ENCODE data around the gene RSRC2. TPM values are rescaled to one million over a fixed set of nuclear protein-coding genes. Genes with fewer than 3 reads are reported as not detected.

The RSRC2 gene
- total RNA-seq, 1 experiment from 2014 or later, result 93.1 TPM

- ChIA-PET CTCF (no interaction called here), POLR2A (interaction anchor here (0.6 to 2.7 kb wide), 5 partner anchors 23 to 128 kb away, joined by 3 to 46 read pairs (median 3); partner anchors contain the start of gene ZCCHC8)
- Mint-ChIP-seq H3K36me3 (peaks cover 37% of the 10 kb centered on the region), H3K4me3 (no peak overlapping the region), H3K27me3 (ENCODE audit: low read depth) (no peaks in the 10 kb centered on the region), H3K4me1 (peaks cover 18% of the 10 kb centered on the region), H3K9me3 (no peaks in the 10 kb centered on the region), H3K27ac (no peak overlapping the region)
- ATAC-seq (no peak), DNase-seq (ENCODE audit: low spot score) (no peak)
- TF ChIP-seq NR3C1 (CRISPR knock-in tag; conservative IDR thresholded peaks at IDR 0.05; ENCODE audit: low read depth), result no peak
- no peak for TF ChIP-seq ZBTB43 (CRISPR knock-in tag; IDR thresholded peaks at IDR 0.05)
- no peak for TF ChIP-seq PRDM15 (CRISPR knock-in tag; IDR thresholded peaks at IDR 0.05)
- no peak for TF ChIP-seq ZNF219 (CRISPR knock-in tag; IDR thresholded peaks at IDR 0.05; ENCODE audit: borderline replicate concordance)
- no peak for TF ChIP-seq FOXP4 (CRISPR knock-in tag; IDR thresholded peaks at IDR 0.05)
- no peak for TF ChIP-seq ZNF423 (CRISPR knock-in tag; IDR thresholded peaks at IDR 0.05)
- TF ChIP-seq ZNF671 (CRISPR knock-in tag; IDR thresholded peaks at IDR 0.05), result no peak
- no peak for TF ChIP-seq SP1 (CRISPR knock-in tag; conservative IDR thresholded peaks at IDR 0.05)
- TF ChIP-seq TEAD4 (CRISPR knock-in tag; IDR thresholded peaks at IDR 0.05), result no peak
- no peak for TF ChIP-seq NFYB (CRISPR knock-in tag; conservative IDR thresholded peaks at IDR 0.05; ENCODE audit: low read depth)
- TF ChIP-seq MYBL2 (CRISPR knock-in tag; IDR thresholded peaks at IDR 0.05), result no peak
- no peak for TF ChIP-seq KAT7 (CRISPR knock-in tag; IDR thresholded peaks at IDR 0.05; ENCODE audit: borderline replicate concordance)
- no peak for TF ChIP-seq CREM (CRISPR knock-in tag; IDR thresholded peaks at IDR 0.05)
- TF ChIP-seq OVOL2 (CRISPR knock-in tag; IDR thresholded peaks at IDR 0.05; ENCODE audit: borderline replicate concordance), result no peak
- TF ChIP-seq GABPB1 (CRISPR knock-in tag; IDR thresholded peaks at IDR 0.05), result no peak
- no peak for TF ChIP-seq NFATC4 (CRISPR knock-in tag; IDR thresholded peaks at IDR 0.05)
Observed at GRCh38 chr12:122527478-122527944, 775 bp upstream of the RSRC2 start.

GRCh38 chr12:122523846-122524718, 2.7 kb downstream of the RSRC2 start:
- ChIA-PET CTCF (interaction anchor here (0.6 kb wide), 1 partner anchor 124 kb away, joined by 3 read pairs; no protein-coding TSS in a partner anchor), POLR2A (interaction anchor here (1.8 kb wide), 1 partner anchor 23 kb away, joined by 9 read pairs; the partner anchor contains the start of gene ZCCHC8)
- H3K4me1 Mint-ChIP-seq, result peaks cover 18% of the 10 kb centered on the region
- peak overlapping the region; percentile 95 for H3K4me3 Mint-ChIP-seq
- H3K9me3 Mint-ChIP-seq, result no peaks in the 10 kb centered on the region
- ATAC-seq, result no peak
- H3K27me3 Mint-ChIP-seq (ENCODE audit: low read depth), result no peaks in the 10 kb centered on the region
- no peak for DNase-seq (ENCODE audit: low spot score)
- H3K27ac Mint-ChIP-seq, result peak overlapping the region; percentile 92
- peaks cover 51% of the 10 kb centered on the region for H3K36me3 Mint-ChIP-seq
- TF ChIP-seq TCF7 (CRISPR knock-in tag; IDR thresholded peaks at IDR 0.05; ENCODE audit: low read depth) (no peak), FOXK1 (CRISPR knock-in tag; IDR thresholded peaks at IDR 0.05) (no peak), AR (CRISPR knock-in tag; IDR thresholded peaks at IDR 0.05) (no peak), E2F5 (CRISPR knock-in tag; IDR thresholded peaks at IDR 0.05) (no peak), IRF2 (CRISPR knock-in tag; IDR thresholded peaks at IDR 0.05; ENCODE audit: borderline replicate concordance, low read depth) (no peak), PREB (CRISPR knock-in tag; IDR thresholded peaks at IDR 0.05; ENCODE audit: borderline replicate concordance) (no peak), GABPB1 (CRISPR knock-in tag; IDR thresholded peaks at IDR 0.05) (no peak), SOX15 (CRISPR knock-in tag; IDR thresholded peaks at IDR 0.05) (no peak)
